Measurements from ENCODE around the gene SHISA5. TPM values are rescaled to one million over a fixed set of nuclear protein-coding genes. Genes with fewer than 3 reads are reported as not detected.

Gene SHISA5
- total RNA-seq, 1 donor from 2014 or later = 188 TPM

DNA sequence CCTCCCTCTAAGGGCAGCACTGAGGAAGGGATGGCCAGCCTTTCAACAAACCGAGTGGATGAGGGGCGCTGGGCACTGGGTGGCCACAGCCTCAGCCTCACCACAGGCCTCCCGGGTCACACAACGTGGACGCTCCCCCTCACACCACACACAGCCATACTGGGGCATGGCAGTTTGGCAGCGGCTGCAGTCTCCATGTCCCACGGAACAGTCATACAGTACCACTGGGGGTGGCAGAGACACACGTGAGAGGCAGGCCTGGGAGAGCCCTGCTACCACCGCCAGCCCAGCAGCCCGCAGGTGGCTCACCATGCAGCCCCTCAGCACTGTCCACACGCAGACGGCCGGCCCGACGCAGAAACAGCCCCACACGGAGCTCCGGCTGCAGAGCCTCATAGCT lies 85.8 kb downstream of the SHISA5 start:
- H3K9me3 Mint-ChIP-seq (ENCODE audit: low read depth) = no peaks in the 10 kb centered on the region
- no peak overlapping the region for H3K4me3 Mint-ChIP-seq (ENCODE audit: unreplicated experiment)
- TF ChIP-seq, protein P1, sequence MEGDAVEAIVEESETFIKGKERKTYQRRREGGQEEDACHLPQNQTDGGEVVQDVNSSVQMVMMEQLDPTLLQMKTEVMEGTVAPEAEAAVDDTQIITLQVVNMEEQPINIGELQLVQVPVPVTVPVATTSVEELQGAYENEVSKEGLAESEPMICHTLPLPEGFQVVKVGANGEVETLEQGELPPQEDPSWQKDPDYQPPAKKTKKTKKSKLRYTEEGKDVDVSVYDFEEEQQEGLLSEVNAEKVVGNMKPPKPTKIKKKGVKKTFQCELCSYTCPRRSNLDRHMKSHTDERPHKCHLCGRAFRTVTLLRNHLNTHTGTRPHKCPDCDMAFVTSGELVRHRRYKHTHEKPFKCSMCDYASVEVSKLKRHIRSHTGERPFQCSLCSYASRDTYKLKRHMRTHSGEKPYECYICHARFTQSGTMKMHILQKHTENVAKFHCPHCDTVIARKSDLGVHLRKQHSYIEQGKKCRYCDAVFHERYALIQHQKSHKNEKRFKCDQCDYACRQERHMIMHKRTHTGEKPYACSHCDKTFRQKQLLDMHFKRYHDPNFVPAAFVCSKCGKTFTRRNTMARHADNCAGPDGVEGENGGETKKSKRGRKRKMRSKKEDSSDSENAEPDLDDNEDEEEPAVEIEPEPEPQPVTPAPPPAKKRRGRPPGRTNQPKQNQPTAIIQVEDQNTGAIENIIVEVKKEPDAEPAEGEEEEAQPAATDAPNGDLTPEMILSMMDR (IDR thresholded peaks at IDR 0.05) = no peak
- DNase-seq (ENCODE audit: low spot score) = no peak
- peaks cover 35% of the 10 kb centered on the region for H3K36me3 Mint-ChIP-seq (ENCODE audit: low read depth)
- H3K27me3 Mint-ChIP-seq (ENCODE audit: low read depth) = no peaks in the 10 kb centered on the region
- peaks cover 5% of the 10 kb centered on the region for H3K4me1 Mint-ChIP-seq (ENCODE audit: low read depth)
- no peak overlapping the region for H3K27ac Mint-ChIP-seq (ENCODE audit: unreplicated experiment)

Small RNA genes within 50 kb of the gene (microRNA-seq; reads per million reads assigned to microRNA genes)
- gene MIR6823 (ENCODE audit: borderline number of aligned reads) = not detected

Other genes with a start within 250 kb of the SHISA5 start
- 16.2 to 26.0 TPM (median 19.0 TPM) in 3 replicates for gene NME6, start 202.8 kb downstream of the SHISA5 start, total RNA-seq
- not detected in 3 replicates for gene SPINK8, start 170.5 kb downstream of the SHISA5 start, total RNA-seq
- not detected in 3 replicates for gene FBXW12, start 132.0 kb downstream of the SHISA5 start, total RNA-seq
- 63.2 to 115 TPM (median 108 TPM) in 3 replicates for gene PLXNB1, start 74.1 kb downstream of the SHISA5 start, total RNA-seq
- gene CCDC51, start 64.1 kb downstream of the SHISA5 start, total RNA-seq = 13.3 to 25.8 TPM (median 23.9 TPM) in 3 replicates
- 184 to 243 TPM (median 184 TPM) in 3 replicates for gene TMA7, start 63.9 kb downstream of the SHISA5 start, total RNA-seq
- 8.7 to 10.7 TPM (median 8.8 TPM) in 3 replicates for gene ATRIP, start 57.4 kb downstream of the SHISA5 start, total RNA-seq
- gene PFKFB4, start 52.6 kb upstream of the SHISA5 start, total RNA-seq = 14.6 to 23.2 TPM (median 19.9 TPM) in 3 replicates
- 1.6 to 3.4 TPM (median 3.3 TPM) in 3 replicates for gene UCN2, start 59.6 kb upstream of the SHISA5 start, total RNA-seq
- 15.9 to 36.6 TPM (median 36.5 TPM) in 3 replicates for gene COL7A1, start 91.2 kb upstream of the SHISA5 start, total RNA-seq
- 223 to 258 TPM (median 233 TPM) in 3 replicates for gene UQCRC1, start 105.5 kb upstream of the SHISA5 start, total RNA-seq
- 0.70 TPM in 1 of 3 replicates, not detected in the others for gene TMEM89, start 117.6 kb upstream of the SHISA5 start, total RNA-seq
- gene SLC26A6, start 131.3 kb upstream of the SHISA5 start, total RNA-seq = 66.8 to 70.5 TPM (median 69.3 TPM) in 3 replicates
- gene CELSR3, start 158.7 kb upstream of the SHISA5 start, total RNA-seq = 9.6 to 11.4 TPM (median 10.5 TPM) in 3 replicates
- 24.0 to 27.2 TPM (median 24.7 TPM) in 3 replicates for gene NCKIPSD, start 181.7 kb upstream of the SHISA5 start, total RNA-seq
- 68.8 to 109 TPM (median 72.3 TPM) in 3 replicates for gene IP6K2, start 213.0 kb upstream of the SHISA5 start, total RNA-seq

Measured in chondrocyte (in vitro differentiated cells).